ENCODE results near the gene SLC34A3. TPM values are rescaled to one million over a fixed set of nuclear protein-coding genes. Genes with fewer than 3 reads are reported as not detected.
A peak's percentile ranks its signal among the peaks of the same experiment; 100 is the strongest.

SLC34A3 gene
- total RNA-seq, 4 donors from 2014 or later: not detected

DNA sequence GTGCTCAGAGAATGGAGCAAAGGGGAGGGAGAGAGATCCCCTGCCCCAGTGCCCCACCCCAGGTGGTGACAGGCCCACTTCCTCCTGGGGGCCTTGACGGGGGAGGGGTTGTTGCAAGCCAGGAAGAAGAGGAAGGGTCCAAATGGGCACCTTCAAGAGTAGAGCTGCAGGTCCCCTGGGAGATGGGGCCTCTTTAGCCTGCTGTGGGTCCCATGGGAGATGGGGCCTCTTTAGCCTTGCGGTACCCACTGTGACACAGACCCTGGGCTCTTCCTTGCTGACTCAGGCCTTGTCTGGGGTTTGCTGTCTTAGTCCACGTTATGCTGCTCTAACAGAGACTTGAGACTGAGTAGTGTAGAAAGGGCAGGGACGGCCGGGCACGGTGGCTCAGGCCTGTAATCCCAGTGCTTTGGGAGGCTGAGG is 37.2 kb downstream of the SLC34A3 start:
- no peak for DNase-seq (ENCODE audit: low spot score)
- no peak for TF ChIP-seq CTCF (IDR thresholded peaks at IDR 0.05)
- ATAC-seq (ENCODE audit: low FRiP score): no peak

GRCh38 chr9:137268538-137269201 is 38.0 kb downstream of the SLC34A3 start:
- TF ChIP-seq CTCF (IDR thresholded peaks at IDR 0.05): no peak
- ATAC-seq (ENCODE audit: low FRiP score) (no peak), DNase-seq (ENCODE audit: low spot score) (no peak)

- TF ChIP-seq CTCF (IDR thresholded peaks at IDR 0.05): no peak
- no peak for DNase-seq (ENCODE audit: low spot score)
- ATAC-seq (ENCODE audit: low FRiP score): no peak
These were observed 38.6 kb downstream of the SLC34A3 start for GRCh38 chr9:137269231-137269772.

DNA sequence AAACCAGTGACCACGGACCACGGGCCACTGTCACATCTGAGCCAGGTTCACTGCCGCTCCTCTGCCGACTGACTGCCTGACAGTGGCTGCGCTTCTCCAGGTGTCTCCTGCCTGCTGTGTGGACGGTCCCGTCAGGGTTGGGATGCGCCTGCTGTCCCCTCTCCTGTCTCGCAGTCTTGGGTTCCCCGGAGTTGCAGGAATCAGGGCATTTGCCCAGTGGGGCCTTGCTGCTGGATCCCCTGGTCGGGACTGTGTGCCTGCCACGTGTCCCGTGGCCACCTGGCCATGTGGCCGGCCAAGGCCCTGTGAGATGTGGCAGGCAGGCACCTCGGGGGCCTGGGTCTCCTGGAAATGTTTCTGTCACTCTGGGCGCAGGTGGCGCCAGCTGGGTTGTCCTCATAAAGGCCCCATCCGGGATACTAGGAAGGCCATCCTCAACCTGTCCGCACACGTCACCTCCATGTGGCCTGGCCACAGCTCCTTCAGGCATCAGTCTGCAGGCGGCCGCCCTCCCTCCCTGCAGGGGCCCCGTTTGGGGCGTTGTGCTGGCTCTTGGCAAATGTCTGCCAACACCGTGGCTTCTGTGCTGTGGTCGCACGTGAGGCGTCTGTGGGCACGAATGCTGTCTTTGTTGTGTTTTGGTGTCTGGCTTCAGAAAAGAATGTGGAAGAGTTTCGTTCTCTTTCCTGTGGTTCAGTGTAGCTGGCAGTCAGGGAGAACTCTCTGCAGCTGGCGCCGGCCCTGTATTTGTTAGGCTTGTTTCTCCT is 40.4 kb downstream of the SLC34A3 start:
- no peak for DNase-seq (ENCODE audit: low spot score)
- no peak for ATAC-seq (ENCODE audit: low FRiP score)
- no peak for TF ChIP-seq CTCF (IDR thresholded peaks at IDR 0.05)

DNA sequence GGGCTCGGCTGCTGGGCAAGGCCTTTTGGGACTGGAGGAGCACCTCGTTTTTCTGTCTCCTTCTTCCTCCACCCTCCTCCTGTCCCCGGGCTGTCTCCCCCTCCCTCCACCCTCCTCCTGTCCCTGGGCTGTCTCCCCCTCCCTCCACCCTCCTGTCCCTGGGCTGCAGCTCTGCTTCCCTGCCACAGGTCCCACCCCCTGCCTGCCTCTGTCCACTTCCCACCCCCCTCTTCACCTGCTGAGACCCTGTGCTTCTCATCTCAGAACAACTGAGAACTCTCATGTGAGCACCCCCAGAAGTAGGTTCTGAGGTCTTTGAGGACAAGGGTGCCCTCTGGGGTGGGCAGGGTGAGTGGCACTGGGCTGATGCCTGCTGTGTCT is 41.0 kb downstream of the SLC34A3 start:
- no peak for TF ChIP-seq CTCF (IDR thresholded peaks at IDR 0.05)
- ATAC-seq (ENCODE audit: low FRiP score) (no peak), DNase-seq (ENCODE audit: low spot score) (no peak)

DNA sequence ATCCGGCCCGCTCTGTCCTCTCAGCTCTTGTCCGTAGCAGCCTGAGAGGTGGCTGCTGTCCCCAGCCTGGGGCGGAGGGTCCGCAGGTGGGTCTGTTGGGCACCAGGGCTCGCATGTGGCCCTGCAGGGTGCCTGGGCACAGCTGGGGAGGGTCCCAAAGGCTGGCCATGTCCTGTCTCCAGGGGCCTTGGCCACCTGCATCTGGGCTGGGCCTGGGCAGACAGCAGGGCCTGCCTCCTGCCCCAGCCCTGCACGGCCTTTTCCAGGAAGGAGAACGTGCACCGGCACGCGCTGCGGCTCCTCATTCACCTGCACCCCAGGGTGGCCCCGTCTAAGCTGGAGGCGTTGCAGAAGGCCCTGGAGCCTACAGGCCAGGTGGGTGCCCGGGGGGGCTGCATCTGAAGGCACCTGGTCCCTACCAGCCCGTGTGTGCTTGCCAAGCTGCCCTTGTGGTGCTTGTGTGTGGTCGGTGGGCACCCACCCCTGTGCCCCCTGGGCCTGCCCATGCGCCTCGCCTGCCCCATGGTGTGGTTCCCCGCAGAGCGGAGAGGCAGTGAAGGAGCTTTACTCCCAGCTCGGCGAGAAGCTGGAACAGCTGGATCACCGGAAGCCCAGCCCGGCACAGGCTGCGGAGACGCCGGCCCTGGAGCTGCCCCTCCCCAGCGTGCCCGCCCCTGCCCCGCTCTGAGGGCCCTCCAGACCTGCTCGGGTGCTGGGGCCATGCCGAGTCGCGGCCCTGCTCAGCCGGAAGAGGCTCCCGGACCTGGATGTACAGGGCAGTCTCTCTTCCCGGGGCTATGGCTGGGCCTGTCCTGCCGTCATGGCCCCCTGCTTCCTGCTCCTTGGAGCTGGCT is 41.8 kb downstream of the SLC34A3 start:
- peak; percentile 8 for ATAC-seq (ENCODE audit: low FRiP score)
- TF ChIP-seq CTCF (IDR thresholded peaks at IDR 0.05): no peak
- DNase-seq (ENCODE audit: low spot score): no peak

Measured in omental fat pad (tissue), 4 donors.